PC-9 (cell line): ENCODE data around the gene ARSG. TPM values are rescaled to one million over a fixed set of nuclear protein-coding genes. Genes with fewer than 3 reads are reported as not detected.
"Not testable (repeated sequence)": the region's sequence is repeated elsewhere in the genome, so short reads cannot be mapped to it uniquely, and the experiment has no call there.

ENCODE experiments used
- BruUV-seq: library from RNA; stranded (reverse); fragments of 400-500 nt; replicated peaks from 2 replicates; lab custom pipeline; 2021; lab: Mats Ljungman, UMichigan
- CTCF ChIA-PET: fragments of 300-600 bp; sonication (Branson Sonifier 250); formaldehyde crosslinking; loops from one replicate; lab custom pipeline; 2022; ENCODE audit warnings: antibody characterized with exemption; lab: Charles Lee
- POLR2A ChIA-PET: fragments of 300-600 bp; sonication (Branson Sonifier 250); formaldehyde crosslinking; loops from one replicate; lab custom pipeline; 2022; ENCODE audit warnings: antibody characterized with exemption; ENCODE audit not compliant: unreplicated experiment; lab: Charles Lee
- DNase-seq, 2 experiments: peaks; one replicate each; pipeline versions ENCODE4 v3.0.0 to v3.0.0-alpha.2; 2015 to 2022; ENCODE audit warnings: mixed read lengths in 1 of 2
- H2AFZ ChIP-seq: fragments of 200-600 bp; sonication (generic); 2 replicates; pipeline ENCODE4 v1.8.1; 2017; ENCODE audit warnings: antibody characterized with exemption
- H3F3A ChIP-seq: fragments of 200-600 bp; sonication (generic); 2 replicates; pipeline ENCODE4 v1.8.1; 2017; ENCODE audit warnings: antibody characterized with exemption, mild to moderate bottlenecking, low read depth; ENCODE audit not compliant: insufficient read depth
- H3K27ac ChIP-seq: fragments of 200-600 bp; sonication (generic); 2 replicates; pipeline ENCODE4 v1.6.1; 2016; ENCODE audit warnings: mixed run types
- H3K27me3 ChIP-seq: fragments of 200-600 bp; sonication (generic); 2 replicates; pipeline ENCODE4 v1.6.1; 2016; ENCODE audit warnings: low read depth, mixed run types; ENCODE audit not compliant: insufficient read depth
- H3K36me3 ChIP-seq: fragments of 200-600 bp; sonication (generic); 2 replicates; pipeline ENCODE4 v1.6.1; 2016; ENCODE audit warnings: low read depth, mixed run types
- H3K4me1 ChIP-seq: fragments of 200-600 bp; sonication (generic); replicated peaks from 2 replicates; pipeline ENCODE4 v1.6.1; 2016; ENCODE audit warnings: mixed run types; ENCODE audit not compliant: insufficient read depth
- H3K4me2 ChIP-seq: fragments of 200-600 bp; sonication (generic); 2 replicates; pipeline ENCODE4 v1.6.1; 2017; ENCODE audit warnings: mixed run types
- H3K4me3 ChIP-seq: fragments of 200-600 bp; sonication (generic); 2 replicates; pipeline ENCODE4 v1.6.1; 2016; ENCODE audit warnings: mixed run types
- H3K79me2 ChIP-seq: fragments of 200-600 bp; sonication (generic); 2 replicates; pipeline ENCODE4 v1.6.1; 2017; ENCODE audit warnings: low read depth, mixed run types
- H3K9me2 ChIP-seq: fragments of 200-600 bp; sonication (generic); 2 replicates; pipeline ENCODE4 v1.8.1; 2017; ENCODE audit warnings: mild to moderate bottlenecking; ENCODE audit not compliant: insufficient read depth
- H3K9me3 ChIP-seq: fragments of 200-600 bp; sonication (generic); 2 replicates; pipeline ENCODE4 v1.8.1; 2016; ENCODE audit warnings: low read depth; ENCODE audit not compliant: insufficient read depth
- H4K20me1 ChIP-seq: fragments of 200-600 bp; sonication (generic); 2 replicates; pipeline ENCODE4 v1.8.1; 2017; ENCODE audit not compliant: insufficient read depth
- CTCF ChIP-seq: fragments of 200-600 bp; sonication (generic); conservative IDR thresholded peaks from 2 replicates; pipeline ENCODE4 v1.6.1; 2017; ENCODE audit warnings: mixed run types, antibody characterized with exemption, mild to moderate bottlenecking, moderate library complexity
- EZH2 ChIP-seq: fragments of 200-600 bp; sonication (generic); IDR thresholded peaks from 2 replicates; pipeline ENCODE4 v1.8.0; 2017; ENCODE audit warnings: antibody characterized with exemption, low read depth
- intact Hi-C: fragments of 100-400 bp; cut with micrococcal nuclease; formaldehyde crosslinking; loops from one replicate; pipeline ENCODE4 v1.10.0; 2022; ENCODE audit not compliant: unreplicated experiment
- total RNA-seq: library from RNA; stranded (reverse); gene quantifications from 2 replicates; pipeline ENCODE4 v1.2.3, GENCODE V29; 2021

Gene ARSG
- total RNA-seq, 1 experiment from 2014 or later, result 4.0 TPM

- no peaks in the 10 kb centered on the region for H3K79me2 ChIP-seq
- intact Hi-C loops, result no loop called here
- H3K27me3 ChIP-seq, result no peaks in the 10 kb centered on the region
- no peak for DNase-seq
- no peak overlapping the region for H2AFZ ChIP-seq
- ChIA-PET CTCF (no interaction called here), POLR2A (no interaction called here)
- no peak overlapping the region for H3K4me3 ChIP-seq
- no peaks in the 10 kb centered on the region for H3K9me2 ChIP-seq
- no peak overlapping the region for H3K4me2 ChIP-seq
- no peaks in the 10 kb centered on the region for H4K20me1 ChIP-seq
- no peak for TF ChIP-seq CTCF
- 0 out of 2 replicates have a peak, but pooled peaks cover under 1% of the 10 kb centered on the region for H3K36me3 ChIP-seq
- H3K27ac ChIP-seq, result no peak overlapping the region
- no peaks in the 10 kb centered on the region for H3K9me3 ChIP-seq
- no peaks in the 10 kb centered on the region; the same call in 1 of the 2 replicates for H3F3A ChIP-seq
- BruUV-seq, result no TSS peak
- H3K4me1 ChIP-seq, result peaks cover 6% of the 10 kb centered on the region; the same call in 1 of the 2 replicates
Observed at GRCh38 chr17:68255731-68256538, 35.4 kb upstream of the ARSG start.

GRCh38 chr17:68256701-68257100, 34.6 kb upstream of the ARSG start:
- H3K9me2 ChIP-seq, H3K36me3 ChIP-seq, H4K20me1 ChIP-seq, H3K27ac ChIP-seq, H3K4me2 ChIP-seq, intact Hi-C loops, H3F3A ChIP-seq, H3K27me3 ChIP-seq, DNase-seq, POLR2A ChIA-PET, H3K79me2 ChIP-seq, H2AFZ ChIP-seq, H3K9me3 ChIP-seq, BruUV-seq, H3K4me3 ChIP-seq, H3K4me1 ChIP-seq: not testable (repeated sequence)
- CTCF ChIA-PET, result interaction anchor here (0.8 kb wide), 1 partner anchor 60 kb away, joined by 3 read pairs; no protein-coding TSS in a partner anchor

- no peaks in the 10 kb centered on the region for H3K9me3 ChIP-seq
- H3F3A ChIP-seq, result no peaks in the 10 kb centered on the region; the same call in 1 of the 2 replicates
- no peak overlapping the region; the same call in 1 of the 2 replicates for H2AFZ ChIP-seq
- no peak overlapping the region for H3K4me2 ChIP-seq
- no TSS peak for BruUV-seq
- no peak for DNase-seq
- peak overlapping the region; percentile 47; the same call in 1 of the 2 replicates for H3K27ac ChIP-seq
- intact Hi-C loops, result no loop called here
- H4K20me1 ChIP-seq, result no peaks in the 10 kb centered on the region
- no peaks in the 10 kb centered on the region for H3K27me3 ChIP-seq
- ChIA-PET POLR2A (no interaction called here), CTCF (no interaction called here)
- H3K9me2 ChIP-seq, result no peaks in the 10 kb centered on the region
- H3K4me3 ChIP-seq, result no peak overlapping the region
- peaks cover 6% of the 10 kb centered on the region; the same call in 1 of the 2 replicates for H3K4me1 ChIP-seq
- H3K36me3 ChIP-seq, result no peaks in the 10 kb centered on the region
- TF ChIP-seq CTCF, result no peak
- TF ChIP-seq EZH2, result no peak
- H3K79me2 ChIP-seq, result no peaks in the 10 kb centered on the region
Observed at GRCh38 chr17:68257934-68258333, 33.4 kb upstream of the ARSG start.

GRCh38 chr17:68258890-68259647, 32.2 kb upstream of the ARSG start:
- H3K79me2 ChIP-seq, H3K4me3 ChIP-seq, DNase-seq, H3K4me2 ChIP-seq, H3F3A ChIP-seq, H3K9me3 ChIP-seq, H3K9me2 ChIP-seq, POLR2A ChIA-PET, H3K4me1 ChIP-seq, H3K36me3 ChIP-seq, H3K27ac ChIP-seq, BruUV-seq, CTCF ChIA-PET, H2AFZ ChIP-seq, H3K27me3 ChIP-seq, intact Hi-C loops, H4K20me1 ChIP-seq: not testable (repeated sequence)

GRCh38 chr17:68259648-68259951, 31.7 kb upstream of the ARSG start:
- intact Hi-C loops, POLR2A ChIA-PET, H3K36me3 ChIP-seq, H3K4me3 ChIP-seq, H4K20me1 ChIP-seq, H3K27ac ChIP-seq, H3K4me1 ChIP-seq, H3K79me2 ChIP-seq, DNase-seq, H3K4me2 ChIP-seq, H3K27me3 ChIP-seq, H3K9me3 ChIP-seq, H3K9me2 ChIP-seq, CTCF ChIA-PET, H2AFZ ChIP-seq, H3F3A ChIP-seq, BruUV-seq: not testable (repeated sequence)
